ENCODE results near the gene KRTAP4-9. TPM values are rescaled to one million over a fixed set of nuclear protein-coding genes. Genes with fewer than 3 reads are reported as not detected.
"Not testable (repeated sequence)": the region's sequence is repeated elsewhere in the genome, so short reads cannot be mapped to it uniquely, and the experiment has no call there.

Gene KRTAP4-9
- total RNA-seq (2011; cell fraction: chromatin; rRNA removed; ENCODE audit: low replicate concordance): not detected in 2 replicates
- not detected in 2 replicates for total RNA-seq (2011; cell fraction: nucleolus; rRNA removed)
- not detected in 2 replicates for total RNA-seq (2011; cell fraction: nucleoplasm; rRNA removed)
- not detected in 2 replicates for total RNA-seq (2014; rRNA removed)
- not detected in 2 replicates for total RNA-seq (2014; rRNA removed; fragmentation: Illumina TruSeq; extraction: Trizol)
- not detected in 2 replicates for total RNA-seq (2015; rRNA removed; fragmentation: Illumina TruSeq; extraction: Trizol)
- total RNA-seq (2021): not detected in 2 replicates
- not detected in 2 replicates for polyA plus RNA-seq (2011; rRNA removed)
- polyA plus RNA-seq (2011; cell fraction: cytosol; rRNA removed): not detected in 2 replicates
- not detected in 2 replicates for polyA plus RNA-seq (2011; cell fraction: nucleus; rRNA removed)
- not detected in 2 replicates for polyA plus RNA-seq (2012)
- not detected in 2 replicates for polyA plus RNA-seq (2014; fragmentation: Illumina TruSeq; extraction: Trizol)
- not detected for polyA plus RNA-seq (2014; fragmentation: Nextera tagmentation; extraction: Ambion mirVana)
- not detected in 2 replicates for polyA plus RNA-seq (2014; rRNA removed)
- not detected in 2 replicates for polyA minus RNA-seq (2011; rRNA and poly(A)+ RNA removed)
- not detected in 2 replicates for polyA minus RNA-seq (2011; cell fraction: cytosol; rRNA and poly(A)+ RNA removed)
- not detected in 2 replicates for polyA minus RNA-seq (2011; cell fraction: nucleus; rRNA and poly(A)+ RNA removed)
- not detected for Bru-seq, nascent RNA
- not detected for BruChase-seq, experiment 1, labeled RNA remaining after a 2-hour chase
- not detected for BruChase-seq, experiment 2, labeled RNA remaining after a 6-hour chase
- long read RNA-seq, experiment 1: 0 reads
- long read RNA-seq, experiment 2: 0 reads
- long read RNA-seq, experiment 3: 0 reads

- H3K4me1 ChIP-seq (replicated peaks in 1 of 2; ENCODE audit: control insufficient read depth in 2 of 2, insufficient read depth in 2 of 2, low read length in 2 of 2); FAIRE-seq; H3K36me3 ChIP-seq (ENCODE audit: control insufficient read depth, insufficient read depth, low read length); H3K27me3 ChIP-seq (ENCODE audit: control insufficient read depth in 2 of 2, insufficient read depth in 2 of 2, low read length in 2 of 2); in situ Hi-C loops (cut with MboI); ATAC-seq; H3K4me3 ChIP-seq; H3K27ac ChIP-seq (ENCODE audit: extremely low read depth, low read depth, low read length); DNase-seq (ENCODE audit: extremely low read depth in 1 of 4, low spot score in 3 of 4); H3K9me1 ChIP-seq (ENCODE audit: control insufficient read depth, insufficient read depth, low read length); H3K79me2 ChIP-seq (ENCODE audit: control insufficient read depth, insufficient read depth, low read length); H3K4me2 ChIP-seq (ENCODE audit: insufficient read depth, low read length); H4K20me1 ChIP-seq (replicated peaks; ENCODE audit: control insufficient read depth, insufficient read depth, low read length); H2AFZ ChIP-seq (ENCODE audit: low read depth, low read length); H3K9me3 ChIP-seq (replicated peaks; ENCODE audit: control insufficient read depth, insufficient read depth, low read depth, low read length); H3K9ac ChIP-seq (ENCODE audit: insufficient read depth in 1 of 2, low read depth in 2 of 2, low read length in 2 of 2); CTCF ChIA-PET (ENCODE audit: low intra/inter-chr PET ratio); intact Hi-C loops (cut with micrococcal nuclease); BruUV-seq (replicated peaks): not testable (repeated sequence)
- 0% methylated on average over 7 of the region's 10 CpGs for WGBS (ENCODE audit: insufficient coverage, low coverage, missing lambda C conversion rate)
- POLR2A ChIA-PET: interaction anchor here (0.6 kb wide), 1 partner anchor 38 kb away, joined by 3 read pairs; no protein-coding TSS in a partner anchor
Measured at GRCh38 chr17:41105347-41105746, at the start of gene KRTAP4-9. Gene KRTAP4-9, plus strand, starts transcription at chr17:41105389. Its CDS starts 0 bp downstream, at chr17:41105389.

GRCh38 chr17:41057547-41057946 is 47.6 kb upstream of the KRTAP4-9 start:
- no peak overlapping the region for H3K9ac ChIP-seq (ENCODE audit: insufficient read depth in 1 of 2, low read depth in 2 of 2, low read length in 2 of 2)
- in situ Hi-C loops (cut with MboI): no loop called here
- DNase-seq (ENCODE audit: extremely low read depth in 1 of 4, low spot score in 3 of 4) (no peak), FAIRE-seq (no peak), ATAC-seq (no peak)
- H3K4me2 ChIP-seq (ENCODE audit: insufficient read depth, low read length): no peak overlapping the region
- BruUV-seq (replicated peaks): no TSS peak
- no peak overlapping the region for H3K4me3 ChIP-seq
- POLR2A ChIA-PET: no interaction called here
- no peaks in the 10 kb centered on the region for H3K79me2 ChIP-seq (ENCODE audit: control insufficient read depth, insufficient read depth, low read length)
- H3K27ac ChIP-seq (ENCODE audit: extremely low read depth, low read depth, low read length): no peak overlapping the region
- H3K9me3 ChIP-seq (replicated peaks; ENCODE audit: control insufficient read depth, insufficient read depth, low read depth, low read length): no peaks in the 10 kb centered on the region
- intact Hi-C loops (cut with micrococcal nuclease): no loop called here
- CTCF ChIA-PET (ENCODE audit: low intra/inter-chr PET ratio): no interaction called here
- no peaks in the 10 kb centered on the region for H3K4me1 ChIP-seq (replicated peaks in 1 of 2; ENCODE audit: control insufficient read depth in 2 of 2, insufficient read depth in 2 of 2, low read length in 2 of 2)
- H3K9me1 ChIP-seq (ENCODE audit: control insufficient read depth, insufficient read depth, low read length): no peaks in the 10 kb centered on the region
- WGBS (ENCODE audit: insufficient coverage, low coverage, missing lambda C conversion rate): 0% methylated on average over 1 of the region's 1 CpG
- H4K20me1 ChIP-seq (replicated peaks; ENCODE audit: control insufficient read depth, insufficient read depth, low read length): no peaks in the 10 kb centered on the region; the same call in 1 of the 2 replicates
- no peaks in the 10 kb centered on the region for H3K36me3 ChIP-seq (ENCODE audit: control insufficient read depth, insufficient read depth, low read length)
- peaks cover 4 to 5% of the 10 kb centered on the region in 2 experiments; a peak in 4 of 5 replicates for H3K27me3 ChIP-seq (ENCODE audit: control insufficient read depth in 2 of 2, insufficient read depth in 2 of 2, low read length in 2 of 2)
- no peak overlapping the region for H2AFZ ChIP-seq (ENCODE audit: low read depth, low read length)
- no peak for TF ChIP-seq RNF2 (IDR thresholded peaks at IDR 0.05)
- no peak for TF ChIP-seq NCOA6 (IDR thresholded peaks at IDR 0.05)
- TF ChIP-seq TSHZ1 (CRISPR knock-in tag; IDR thresholded peaks at IDR 0.05): no peak
- no peak for TF ChIP-seq HNRNPLL (IDR thresholded peaks at IDR 0.05; ENCODE audit: low read depth, low read length, poor library complexity, severe bottlenecking)
- TF ChIP-seq RBM25 (IDR thresholded peaks at IDR 0.05; ENCODE audit: low read depth, low read length, severe bottlenecking): peak; percentile 71
- no peak for TF ChIP-seq UBTF (IDR thresholded peaks at IDR 0.05; ENCODE audit: borderline replicate concordance in 1 of 2, low read depth in 2 of 2, low read length in 2 of 2)
